Liver (tissue), 3 donors: ENCODE data around the gene LONRF2.

Source experiments
- HNF4G ChIP-seq: IDR thresholded peaks from 2 replicates; pipeline ENCODE4 v1.6.1; 2016; ENCODE audit warnings: antibody characterized with exemption
- RAD21 ChIP-seq, 2 donors: IDR thresholded peaks; 2 replicates each; pipeline ENCODE4 v1.6.1; 2016; ENCODE audit warnings: antibody characterized with exemption in 2 of 2, mild to moderate bottlenecking in 2 of 2
- RXRA ChIP-seq, 2 donors: IDR thresholded peaks; 2 replicates each; pipeline ENCODE4 v1.6.1; 2017 to 2018; ENCODE audit warnings: antibody characterized with exemption in 2 of 2, mild to moderate bottlenecking in 1 of 2
- TAF1 ChIP-seq: conservative IDR thresholded peaks from 2 replicates; pipeline ENCODE4 v1.6.1; 2016; ENCODE audit warnings: antibody characterized with exemption, mild to moderate bottlenecking
- YY1 ChIP-seq: IDR thresholded peaks from 2 replicates; pipeline ENCODE4 v1.6.1; 2016; ENCODE audit warnings: antibody characterized with exemption, mild to moderate bottlenecking
- TF ChIP-seq, protein P1 (sequence below): fragments of 150-350 bp; IDR thresholded peaks from 2 replicates; pipeline ENCODE4 v1.5.1; 2017; ENCODE audit warnings: improper control_type of control experiment, low read depth, low read length; ENCODE audit not compliant: missing input control
- TF ChIP-seq, protein P2 (sequence below): IDR thresholded peaks from 2 replicates; pipeline ENCODE4 v1.6.1; 2016; ENCODE audit warnings: antibody characterized with exemption, mild to moderate bottlenecking
- donor health status: healthy.
- donor health status: healthy.

DNA sequence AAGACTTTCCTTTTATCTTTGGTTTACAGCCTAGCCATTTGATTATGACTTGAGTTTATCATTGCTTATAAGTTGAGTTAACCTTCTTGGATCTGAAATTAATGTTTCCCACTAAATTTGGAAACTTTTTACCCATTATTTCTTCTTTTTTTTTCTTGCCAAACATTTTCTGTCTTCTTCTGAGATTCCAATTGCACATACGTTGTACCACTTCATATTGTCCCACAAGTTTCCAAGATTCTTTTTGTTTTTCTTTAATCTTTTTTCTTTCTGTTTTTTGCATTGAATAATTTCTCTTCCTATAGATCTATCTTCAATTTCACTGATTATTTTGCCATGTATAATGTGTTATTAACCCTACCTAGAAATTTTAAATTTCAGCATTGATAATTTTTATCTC is 18.6 kb downstream of the LONRF2 start:
- TF ChIP-seq, protein P1, sequence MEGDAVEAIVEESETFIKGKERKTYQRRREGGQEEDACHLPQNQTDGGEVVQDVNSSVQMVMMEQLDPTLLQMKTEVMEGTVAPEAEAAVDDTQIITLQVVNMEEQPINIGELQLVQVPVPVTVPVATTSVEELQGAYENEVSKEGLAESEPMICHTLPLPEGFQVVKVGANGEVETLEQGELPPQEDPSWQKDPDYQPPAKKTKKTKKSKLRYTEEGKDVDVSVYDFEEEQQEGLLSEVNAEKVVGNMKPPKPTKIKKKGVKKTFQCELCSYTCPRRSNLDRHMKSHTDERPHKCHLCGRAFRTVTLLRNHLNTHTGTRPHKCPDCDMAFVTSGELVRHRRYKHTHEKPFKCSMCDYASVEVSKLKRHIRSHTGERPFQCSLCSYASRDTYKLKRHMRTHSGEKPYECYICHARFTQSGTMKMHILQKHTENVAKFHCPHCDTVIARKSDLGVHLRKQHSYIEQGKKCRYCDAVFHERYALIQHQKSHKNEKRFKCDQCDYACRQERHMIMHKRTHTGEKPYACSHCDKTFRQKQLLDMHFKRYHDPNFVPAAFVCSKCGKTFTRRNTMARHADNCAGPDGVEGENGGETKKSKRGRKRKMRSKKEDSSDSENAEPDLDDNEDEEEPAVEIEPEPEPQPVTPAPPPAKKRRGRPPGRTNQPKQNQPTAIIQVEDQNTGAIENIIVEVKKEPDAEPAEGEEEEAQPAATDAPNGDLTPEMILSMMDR, result no peak
- TF ChIP-seq RAD21 (IDR thresholded peaks at IDR 0.05), result no peak
- TF ChIP-seq, protein P2, sequence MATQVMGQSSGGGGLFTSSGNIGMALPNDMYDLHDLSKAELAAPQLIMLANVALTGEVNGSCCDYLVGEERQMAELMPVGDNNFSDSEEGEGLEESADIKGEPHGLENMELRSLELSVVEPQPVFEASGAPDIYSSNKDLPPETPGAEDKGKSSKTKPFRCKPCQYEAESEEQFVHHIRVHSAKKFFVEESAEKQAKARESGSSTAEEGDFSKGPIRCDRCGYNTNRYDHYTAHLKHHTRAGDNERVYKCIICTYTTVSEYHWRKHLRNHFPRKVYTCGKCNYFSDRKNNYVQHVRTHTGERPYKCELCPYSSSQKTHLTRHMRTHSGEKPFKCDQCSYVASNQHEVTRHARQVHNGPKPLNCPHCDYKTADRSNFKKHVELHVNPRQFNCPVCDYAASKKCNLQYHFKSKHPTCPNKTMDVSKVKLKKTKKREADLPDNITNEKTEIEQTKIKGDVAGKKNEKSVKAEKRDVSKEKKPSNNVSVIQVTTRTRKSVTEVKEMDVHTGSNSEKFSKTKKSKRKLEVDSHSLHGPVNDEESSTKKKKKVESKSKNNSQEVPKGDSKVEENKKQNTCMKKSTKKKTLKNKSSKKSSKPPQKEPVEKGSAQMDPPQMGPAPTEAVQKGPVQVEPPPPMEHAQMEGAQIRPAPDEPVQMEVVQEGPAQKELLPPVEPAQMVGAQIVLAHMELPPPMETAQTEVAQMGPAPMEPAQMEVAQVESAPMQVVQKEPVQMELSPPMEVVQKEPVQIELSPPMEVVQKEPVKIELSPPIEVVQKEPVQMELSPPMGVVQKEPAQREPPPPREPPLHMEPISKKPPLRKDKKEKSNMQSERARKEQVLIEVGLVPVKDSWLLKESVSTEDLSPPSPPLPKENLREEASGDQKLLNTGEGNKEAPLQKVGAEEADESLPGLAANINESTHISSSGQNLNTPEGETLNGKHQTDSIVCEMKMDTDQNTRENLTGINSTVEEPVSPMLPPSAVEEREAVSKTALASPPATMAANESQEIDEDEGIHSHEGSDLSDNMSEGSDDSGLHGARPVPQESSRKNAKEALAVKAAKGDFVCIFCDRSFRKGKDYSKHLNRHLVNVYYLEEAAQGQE, result no peak
- TF ChIP-seq TAF1, result no peak
- no peak for TF ChIP-seq HNF4G
- no peak for TF ChIP-seq RXRA (IDR thresholded peaks at IDR 0.05)
- TF ChIP-seq YY1, result no peak
